ENCODE results near the gene PHKA1.

The PHKA1 gene

DNA sequence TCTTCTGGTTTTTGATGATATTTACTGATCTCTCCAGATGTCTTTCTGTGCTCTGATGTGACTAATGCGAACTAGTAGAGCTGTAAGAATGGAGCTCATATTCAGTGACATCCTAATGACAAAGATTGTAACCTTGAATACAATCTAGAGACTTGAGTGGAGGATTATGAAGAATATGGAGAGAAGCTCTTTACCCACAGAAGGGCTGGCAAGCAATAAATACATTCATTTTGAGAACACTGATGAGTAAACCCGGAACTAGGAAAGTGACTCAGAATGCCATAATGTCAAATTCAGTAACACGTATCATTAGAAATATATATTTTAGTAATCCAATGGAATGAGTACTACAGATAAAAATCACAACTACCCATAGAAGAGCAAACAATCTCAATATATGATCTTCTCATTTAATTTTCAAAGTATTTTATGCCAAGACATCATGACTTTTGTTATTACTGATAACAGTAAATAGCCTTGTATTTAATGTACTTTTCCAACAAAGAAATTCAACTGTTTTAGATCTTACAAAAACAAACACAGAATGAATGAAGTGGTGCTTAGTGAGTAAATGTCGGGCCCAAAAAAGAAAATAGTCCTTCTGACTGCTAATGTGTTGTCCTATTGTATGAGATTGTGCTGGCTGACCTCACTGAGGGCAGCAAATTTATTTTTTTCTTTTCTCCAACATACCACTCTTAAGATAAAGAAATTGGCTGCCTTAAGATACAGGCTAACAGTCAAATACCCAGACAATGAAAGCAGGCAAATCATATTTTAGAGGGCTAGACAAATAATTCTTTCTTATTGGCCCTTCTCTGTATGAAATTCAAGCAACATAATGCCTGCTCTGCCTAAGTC is 92.3 kb downstream of the PHKA1 start:
- no peak overlapping the region for H3K4me2 ChIP-seq (ENCODE audit: low read length)

DNA sequence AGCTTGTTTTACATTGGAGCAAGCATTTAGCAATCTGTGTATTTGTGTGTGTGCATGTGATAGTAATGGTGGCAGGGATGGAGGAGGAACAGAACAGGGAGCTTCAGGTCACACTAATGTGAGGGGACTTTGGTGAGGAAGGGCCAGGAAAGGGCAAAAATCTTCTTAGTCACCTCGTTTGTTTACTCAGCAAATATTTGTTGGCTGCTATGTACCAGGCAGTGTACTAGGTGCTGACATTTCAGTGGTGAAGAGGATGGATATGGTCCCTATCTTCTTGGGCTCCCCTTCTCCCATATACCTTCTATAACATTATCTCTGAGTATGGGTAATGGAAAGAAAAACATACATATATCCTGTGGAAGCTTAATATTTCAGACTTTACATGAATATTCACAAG is 92.9 kb downstream of the PHKA1 start:
- peaks cover 8% of the 10 kb centered on the region for H3K27me3 ChIP-seq (ENCODE audit: control insufficient read depth, low read length)
- H3F3A ChIP-seq (ENCODE audit: control insufficient read depth, insufficient read depth) = no peaks in the 10 kb centered on the region
- H4K20me1 ChIP-seq (ENCODE audit: control insufficient read depth, insufficient read depth, low read depth, low read length) = no peaks in the 10 kb centered on the region
- no peaks in the 10 kb centered on the region for H3K79me2 ChIP-seq (ENCODE audit: control insufficient read depth, low read length)
- no peaks in the 10 kb centered on the region for H3K9me3 ChIP-seq (ENCODE audit: control insufficient read depth, insufficient read depth, low read length)
- H3K4me1 ChIP-seq (ENCODE audit: control insufficient read depth, low read length) = no peaks in the 10 kb centered on the region
- no peak overlapping the region for H3K4me3 ChIP-seq (ENCODE audit: low read length)
- H3K27ac ChIP-seq (ENCODE audit: low read depth, low read length) = no peak overlapping the region
- TF ChIP-seq, protein P1, sequence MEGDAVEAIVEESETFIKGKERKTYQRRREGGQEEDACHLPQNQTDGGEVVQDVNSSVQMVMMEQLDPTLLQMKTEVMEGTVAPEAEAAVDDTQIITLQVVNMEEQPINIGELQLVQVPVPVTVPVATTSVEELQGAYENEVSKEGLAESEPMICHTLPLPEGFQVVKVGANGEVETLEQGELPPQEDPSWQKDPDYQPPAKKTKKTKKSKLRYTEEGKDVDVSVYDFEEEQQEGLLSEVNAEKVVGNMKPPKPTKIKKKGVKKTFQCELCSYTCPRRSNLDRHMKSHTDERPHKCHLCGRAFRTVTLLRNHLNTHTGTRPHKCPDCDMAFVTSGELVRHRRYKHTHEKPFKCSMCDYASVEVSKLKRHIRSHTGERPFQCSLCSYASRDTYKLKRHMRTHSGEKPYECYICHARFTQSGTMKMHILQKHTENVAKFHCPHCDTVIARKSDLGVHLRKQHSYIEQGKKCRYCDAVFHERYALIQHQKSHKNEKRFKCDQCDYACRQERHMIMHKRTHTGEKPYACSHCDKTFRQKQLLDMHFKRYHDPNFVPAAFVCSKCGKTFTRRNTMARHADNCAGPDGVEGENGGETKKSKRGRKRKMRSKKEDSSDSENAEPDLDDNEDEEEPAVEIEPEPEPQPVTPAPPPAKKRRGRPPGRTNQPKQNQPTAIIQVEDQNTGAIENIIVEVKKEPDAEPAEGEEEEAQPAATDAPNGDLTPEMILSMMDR (IDR thresholded peaks at IDR 0.05; ENCODE audit: low read depth, low read length, poor library complexity, severe bottlenecking) = no peak
- TF ChIP-seq EZH2phosphoT487 (IDR thresholded peaks at IDR 0.05; ENCODE audit: borderline replicate concordance, low read length) = no peak
- no peak overlapping the region for H3K4me2 ChIP-seq (ENCODE audit: low read length)
- H3K9me2 ChIP-seq (replicated peaks; ENCODE audit: control insufficient read depth, low read length) = no peaks in the 10 kb centered on the region
- H3K36me3 ChIP-seq (ENCODE audit: control insufficient read depth, low read length) = no peaks in the 10 kb centered on the region

More for the DNA sequence above, 92.3 kb downstream of the PHKA1 start:
- TF ChIP-seq, protein P1 (IDR thresholded peaks at IDR 0.05; ENCODE audit: low read depth, low read length, poor library complexity, severe bottlenecking) = no peak
- no peak for TF ChIP-seq EZH2phosphoT487 (IDR thresholded peaks at IDR 0.05; ENCODE audit: borderline replicate concordance, low read length)
- Histone ChIP-seq H3K27ac (ENCODE audit: low read depth, low read length) (no peak overlapping the region), H4K20me1 (ENCODE audit: control insufficient read depth, insufficient read depth, low read depth, low read length) (no peaks in the 10 kb centered on the region), H3K36me3 (ENCODE audit: control insufficient read depth, low read length) (no peaks in the 10 kb centered on the region), H3K4me1 (ENCODE audit: control insufficient read depth, low read length) (no peaks in the 10 kb centered on the region), H3K27me3 (ENCODE audit: control insufficient read depth, low read length) (peaks cover 8% of the 10 kb centered on the region), H3K9me3 (ENCODE audit: control insufficient read depth, insufficient read depth, low read length) (no peaks in the 10 kb centered on the region), H3K79me2 (ENCODE audit: control insufficient read depth, low read length) (no peaks in the 10 kb centered on the region), H3K9me2 (replicated peaks; ENCODE audit: control insufficient read depth, low read length) (no peaks in the 10 kb centered on the region), H3F3A (ENCODE audit: control insufficient read depth, insufficient read depth) (no peaks in the 10 kb centered on the region), H3K4me3 (ENCODE audit: low read length) (no peak overlapping the region)

DNA sequence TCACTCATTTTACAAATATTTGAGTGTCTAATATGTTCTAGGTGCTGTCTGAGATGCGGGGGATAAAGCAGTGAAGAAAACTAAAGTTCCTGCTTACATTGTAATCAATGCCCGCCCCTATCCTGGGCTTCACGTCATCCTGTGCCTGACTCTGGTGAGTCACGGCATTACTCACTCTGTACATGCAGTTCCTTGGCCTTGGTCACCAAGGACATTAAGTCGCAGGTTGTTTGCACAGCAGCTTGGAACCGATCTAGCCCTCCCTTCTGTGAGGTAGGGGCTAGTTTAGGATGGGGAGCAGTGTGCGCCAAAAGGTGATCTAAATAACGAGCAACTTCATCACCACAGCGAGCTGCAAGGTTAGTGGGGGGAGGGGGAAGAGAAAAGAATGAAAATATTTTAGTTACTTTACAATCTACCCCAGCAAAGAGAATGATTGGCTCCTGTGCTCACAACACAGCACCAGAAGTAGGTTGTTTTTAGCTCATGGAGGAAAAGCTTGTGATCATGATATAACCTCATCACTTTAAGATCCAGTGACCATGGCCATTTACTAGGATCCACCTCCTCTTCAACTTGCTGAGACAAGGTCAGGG is 93.5 kb downstream of the PHKA1 start:
- no peak overlapping the region for H3K27ac ChIP-seq (ENCODE audit: low read depth, low read length)
- TF ChIP-seq, protein P1 (IDR thresholded peaks at IDR 0.05; ENCODE audit: low read depth, low read length, poor library complexity, severe bottlenecking) = no peak
- no peak for TF ChIP-seq EZH2phosphoT487 (IDR thresholded peaks at IDR 0.05; ENCODE audit: borderline replicate concordance, low read length)
- H3K4me2 ChIP-seq (ENCODE audit: low read length) = no peak overlapping the region
- H3K4me1 ChIP-seq (ENCODE audit: control insufficient read depth, low read length) = no peaks in the 10 kb centered on the region
- no peaks in the 10 kb centered on the region for H3K36me3 ChIP-seq (ENCODE audit: control insufficient read depth, low read length)
- H3K4me3 ChIP-seq (ENCODE audit: low read length) = no peak overlapping the region
- no peaks in the 10 kb centered on the region for H3K9me3 ChIP-seq (ENCODE audit: control insufficient read depth, insufficient read depth, low read length)
- H3K9me2 ChIP-seq (replicated peaks; ENCODE audit: control insufficient read depth, low read length) = no peaks in the 10 kb centered on the region
- no peaks in the 10 kb centered on the region for H3K79me2 ChIP-seq (ENCODE audit: control insufficient read depth, low read length)
- H3F3A ChIP-seq (ENCODE audit: control insufficient read depth, insufficient read depth) = no peaks in the 10 kb centered on the region
- no peaks in the 10 kb centered on the region for H4K20me1 ChIP-seq (ENCODE audit: control insufficient read depth, insufficient read depth, low read depth, low read length)
- peaks cover 8% of the 10 kb centered on the region for H3K27me3 ChIP-seq (ENCODE audit: control insufficient read depth, low read length)
